GM10248 (cell line): ENCODE data around the gene GSE1.

ENCODE experiments used
- CTCF ChIA-PET: fragments of 300-600 bp; sonication (Branson Sonifier 250); formaldehyde crosslinking; extraction: SDS; loops from one replicate; lab custom pipeline; 2021; ENCODE audit warnings: antibody characterized with exemption; lab: Yijun Ruan, JAX
- POLR2A ChIA-PET: fragments of 350-650 bp; sonication (Branson Sonifier 250); formaldehyde crosslinking; extraction: SDS; loops from one replicate; lab custom pipeline; 2020; ENCODE audit warnings: antibody characterized with exemption; lab: Yijun Ruan, JAX
- DNase-seq: peaks from one replicate; pipeline ENCODE4 v3.0.0; 2012; ENCODE audit errors: extremely low spot score
- TF ChIP-seq, protein P1 (sequence below): IDR thresholded peaks from 2 replicates; pipeline ENCODE4 v1.5.1; 2012; ENCODE audit warnings: mild to moderate bottlenecking, low read depth; ENCODE audit errors: extremely low read depth, missing control alignments, control extremely low read depth

Gene GSE1

DNA sequence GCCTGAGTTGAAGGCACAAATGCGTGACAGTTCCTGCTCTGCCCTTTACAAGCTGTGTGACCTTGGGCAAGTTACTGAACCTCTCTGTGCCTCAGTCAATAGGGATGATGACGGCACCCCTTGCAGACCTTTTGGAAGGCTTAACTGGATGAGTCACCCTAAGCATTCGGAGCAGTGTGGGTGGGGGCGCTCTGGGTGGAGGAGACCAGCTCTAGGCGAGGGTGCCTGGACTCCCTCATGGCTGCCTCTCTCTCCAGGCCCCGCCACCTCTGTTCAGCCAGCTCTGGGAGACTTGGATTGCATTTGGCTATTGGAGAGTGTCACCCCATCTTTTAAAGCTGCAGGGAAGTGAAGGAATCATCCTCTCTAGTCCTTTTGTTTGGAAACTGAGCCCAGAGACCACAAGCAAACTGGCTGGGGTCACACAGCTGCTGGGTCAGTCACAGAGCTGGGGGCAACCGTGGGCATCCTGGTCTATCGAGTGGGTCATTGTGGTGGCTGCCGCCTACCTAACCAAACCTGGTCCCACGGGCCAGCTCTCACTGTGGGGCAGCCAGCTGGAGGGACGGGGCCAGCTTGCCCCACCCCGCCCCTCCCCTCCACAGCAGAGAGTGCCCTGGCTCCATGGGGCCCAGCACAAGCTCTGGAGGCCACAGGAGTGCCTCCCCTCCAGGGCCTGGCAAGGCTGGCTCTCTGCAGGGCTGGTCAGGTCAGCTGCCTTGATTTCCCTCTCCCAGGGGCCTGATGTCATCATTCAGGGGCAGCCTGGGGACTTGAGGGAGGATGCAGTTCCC, 20.2 kb upstream of the GSE1 start:
- DNase-seq = no peak
- CTCF ChIA-PET = interaction anchor here (0.7 to 2.3 kb wide), 8 partner anchors 14 to 172 kb away, joined by 3 to 9 read pairs (median 4); no protein-coding TSS in a partner anchor
- TF ChIP-seq, protein P1, sequence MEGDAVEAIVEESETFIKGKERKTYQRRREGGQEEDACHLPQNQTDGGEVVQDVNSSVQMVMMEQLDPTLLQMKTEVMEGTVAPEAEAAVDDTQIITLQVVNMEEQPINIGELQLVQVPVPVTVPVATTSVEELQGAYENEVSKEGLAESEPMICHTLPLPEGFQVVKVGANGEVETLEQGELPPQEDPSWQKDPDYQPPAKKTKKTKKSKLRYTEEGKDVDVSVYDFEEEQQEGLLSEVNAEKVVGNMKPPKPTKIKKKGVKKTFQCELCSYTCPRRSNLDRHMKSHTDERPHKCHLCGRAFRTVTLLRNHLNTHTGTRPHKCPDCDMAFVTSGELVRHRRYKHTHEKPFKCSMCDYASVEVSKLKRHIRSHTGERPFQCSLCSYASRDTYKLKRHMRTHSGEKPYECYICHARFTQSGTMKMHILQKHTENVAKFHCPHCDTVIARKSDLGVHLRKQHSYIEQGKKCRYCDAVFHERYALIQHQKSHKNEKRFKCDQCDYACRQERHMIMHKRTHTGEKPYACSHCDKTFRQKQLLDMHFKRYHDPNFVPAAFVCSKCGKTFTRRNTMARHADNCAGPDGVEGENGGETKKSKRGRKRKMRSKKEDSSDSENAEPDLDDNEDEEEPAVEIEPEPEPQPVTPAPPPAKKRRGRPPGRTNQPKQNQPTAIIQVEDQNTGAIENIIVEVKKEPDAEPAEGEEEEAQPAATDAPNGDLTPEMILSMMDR = no peak
- POLR2A ChIA-PET = no interaction called here

DNA sequence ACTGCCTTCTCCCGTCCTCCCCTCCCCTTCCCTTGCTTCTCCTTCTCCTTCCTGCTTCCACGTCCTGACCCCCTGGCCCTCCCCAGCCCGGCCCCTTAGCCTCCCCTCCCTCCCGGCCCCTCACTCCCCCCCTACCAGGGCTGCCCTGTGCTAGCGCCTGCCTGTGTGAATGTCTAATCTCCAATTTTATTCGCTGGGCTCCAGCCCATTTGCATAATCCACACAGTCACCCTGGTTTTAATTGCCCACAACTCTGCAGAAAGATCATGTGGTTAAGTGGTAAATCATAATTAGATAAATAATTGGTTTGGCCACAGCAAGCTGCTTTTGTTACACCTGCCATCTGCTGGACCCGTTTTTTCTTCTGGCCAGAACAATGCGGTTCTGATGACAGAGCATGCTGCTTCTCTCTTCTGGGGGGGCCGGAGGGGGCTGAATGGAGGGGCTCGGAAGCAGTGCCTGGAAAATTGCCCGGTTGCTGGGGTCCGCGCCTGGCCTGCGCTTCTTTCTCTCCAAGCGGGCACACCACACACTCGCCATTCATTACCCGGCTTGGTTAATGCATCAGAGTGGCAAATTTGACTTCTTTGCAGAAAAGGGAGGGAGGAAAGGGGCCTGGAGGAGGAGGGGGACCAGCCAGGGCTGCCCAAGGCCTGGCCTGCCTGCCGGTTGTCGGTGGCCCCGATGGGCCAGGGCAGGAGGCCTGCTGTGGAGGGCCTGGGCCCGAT, 19.5 kb upstream of the GSE1 start:
- CTCF ChIA-PET = interaction anchor here (0.8 to 2.3 kb wide), 3 partner anchors 16 to 165 kb away, joined by 3 to 9 read pairs (median 3); no protein-coding TSS in a partner anchor
- DNase-seq = no peak
- TF ChIP-seq, protein P1 = no peak
- POLR2A ChIA-PET = no interaction called here

DNA sequence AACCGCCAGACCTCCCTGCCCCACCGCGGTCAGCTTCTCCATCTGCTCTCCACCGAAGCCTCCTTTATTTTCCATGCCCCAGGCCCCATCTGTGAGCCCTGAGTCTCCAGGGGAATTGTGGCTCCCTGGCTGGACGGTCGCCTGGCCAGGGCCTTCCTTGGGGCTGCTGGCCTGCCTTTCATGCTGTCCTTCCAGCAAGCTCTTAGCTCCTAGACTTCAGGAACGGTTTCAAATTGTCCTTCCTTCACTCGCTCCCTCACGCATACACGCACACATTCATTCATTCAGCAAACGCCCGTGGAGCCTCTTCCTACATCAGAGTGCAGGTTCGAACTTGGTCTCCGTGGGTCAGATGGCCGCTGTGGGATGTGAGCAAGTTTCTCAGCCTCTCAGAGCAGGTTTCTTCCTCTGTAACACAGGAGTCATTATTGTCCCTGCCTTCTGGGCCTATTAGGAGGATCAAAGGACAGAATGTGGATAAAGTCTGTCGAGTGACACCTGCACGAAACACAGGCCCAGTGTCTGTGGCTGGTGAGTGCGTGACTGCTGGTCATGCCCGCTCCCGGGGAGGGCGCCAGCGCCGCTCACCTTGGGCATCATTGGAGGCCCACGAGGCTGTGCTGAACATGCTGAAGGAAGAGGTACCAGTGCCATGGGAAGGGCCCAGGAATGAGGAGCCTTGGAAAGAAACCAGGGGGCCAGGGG, 18.7 kb upstream of the GSE1 start:
- CTCF ChIA-PET = no interaction called here
- TF ChIP-seq, protein P1 = no peak
- no peak for DNase-seq
- POLR2A ChIA-PET = no interaction called here

DNA sequence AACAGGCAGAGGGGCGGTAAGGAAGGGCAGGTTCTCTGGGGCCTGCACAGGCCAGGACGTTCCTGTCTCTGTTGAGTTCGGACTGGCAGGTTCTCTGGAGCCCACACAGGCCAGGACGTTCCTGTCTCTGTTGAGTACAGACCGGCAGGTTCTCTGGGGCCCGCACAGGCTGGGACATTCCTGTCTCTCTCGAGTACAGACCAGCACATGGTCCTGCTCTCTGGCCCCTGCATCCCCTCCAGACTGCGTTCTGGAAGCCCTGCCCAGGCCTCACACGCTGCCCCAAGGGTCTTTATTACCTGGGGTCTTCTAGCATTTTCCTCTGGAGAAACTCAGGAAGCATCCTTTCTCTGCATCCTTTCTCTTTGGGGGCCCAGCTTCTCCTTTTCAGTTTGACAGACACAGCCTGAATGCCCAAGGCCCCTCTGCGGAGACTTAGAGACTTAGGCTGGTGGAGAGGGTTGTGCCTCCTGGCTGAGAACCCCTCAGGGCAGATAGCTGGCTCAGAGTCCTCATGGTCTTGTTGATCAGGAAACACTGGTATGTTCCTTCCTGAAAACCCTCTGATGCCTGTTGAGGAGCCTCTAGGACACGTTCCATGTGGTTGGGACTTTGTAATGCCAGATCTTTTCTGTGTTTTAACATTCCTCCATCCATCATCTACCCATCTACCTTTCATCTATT, 18.0 kb upstream of the GSE1 start:
- ChIA-PET CTCF (no interaction called here), POLR2A (no interaction called here)
- TF ChIP-seq, protein P1 = no peak
- no peak for DNase-seq

DNA sequence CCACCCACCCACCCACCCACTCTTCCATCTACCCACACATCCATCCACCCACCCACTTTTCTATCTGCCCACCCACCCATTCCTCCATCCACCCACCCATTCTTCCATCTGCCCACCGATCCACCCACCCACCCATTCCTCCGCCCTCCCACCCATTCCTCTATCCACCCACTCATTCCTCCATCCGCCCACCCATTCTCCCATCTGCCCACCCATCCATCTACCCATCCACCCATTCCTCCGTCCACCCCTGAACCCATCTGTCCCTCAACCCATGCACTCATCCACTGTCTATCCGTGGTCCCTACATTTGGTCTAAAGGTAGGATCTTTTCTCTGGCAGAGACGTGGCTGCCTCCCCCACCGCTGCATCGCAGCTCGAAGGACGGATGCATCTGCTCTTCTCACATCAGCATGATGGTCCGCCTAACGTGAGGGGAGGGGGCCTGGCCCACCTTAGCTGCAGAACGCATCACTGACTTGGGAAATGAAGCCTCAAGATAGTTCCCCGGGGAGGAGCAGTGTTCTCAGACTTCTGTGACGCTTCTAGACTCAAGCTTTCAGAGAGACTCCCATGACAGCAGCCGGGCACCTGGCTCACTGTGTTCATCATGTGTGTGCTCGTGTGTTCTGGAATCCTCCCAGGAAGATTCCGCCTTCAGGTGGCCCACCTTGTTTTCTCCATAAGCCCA, 17.2 kb upstream of the GSE1 start:
- TF ChIP-seq, protein P1 = no peak
- no peak for DNase-seq
- POLR2A ChIA-PET = no interaction called here
- CTCF ChIA-PET = interaction anchor here (0.8 kb wide), 1 partner anchor 15 kb away, joined by 3 read pairs; no protein-coding TSS in a partner anchor

DNA sequence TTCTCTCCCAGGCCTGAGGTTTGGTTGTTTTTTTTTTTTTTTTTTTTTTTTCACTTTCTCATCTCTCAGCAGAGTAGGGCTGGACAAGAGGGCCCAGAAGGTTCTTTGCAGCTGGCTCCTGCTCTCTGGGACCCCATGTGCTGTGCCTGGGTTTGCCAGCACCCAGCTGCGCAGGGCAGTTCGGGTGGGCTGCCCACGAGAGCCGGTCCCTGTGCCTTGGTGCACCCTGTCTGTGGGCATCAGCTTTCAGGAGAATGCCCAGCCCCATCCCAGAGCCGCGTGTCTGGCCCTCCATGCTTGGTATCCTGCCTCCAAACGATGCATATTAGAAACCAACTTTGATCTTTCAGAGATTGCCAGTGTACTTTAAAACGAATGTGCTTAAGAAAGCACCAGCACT, 15.0 kb upstream of the GSE1 start:
- ChIA-PET POLR2A (no interaction called here), CTCF (interaction anchor here (1.3 to 1.7 kb wide), 2 partner anchors 11 to 13 kb away, joined by 3 read pairs; no protein-coding TSS in a partner anchor)
- TF ChIP-seq, protein P1 = no peak
- DNase-seq = no peak
